Adrenal gland (tissue), 5 donors: ENCODE data around the gene DAAM2.

Source experiments
- POLR2A ChIP-seq, 2 donors: fragments of 450-650 bp; IDR thresholded peaks; one replicate each; pipeline ENCODE4 v1.6.1; 2017; ENCODE audit warnings: antibody characterized with exemption in 2 of 2, mild to moderate bottlenecking in 2 of 2, moderate library complexity in 1 of 2
- TF ChIP-seq, protein P1 (sequence below), 6 experiments: fragments of 450-650 bp in 4 of 6; fragments of 200-600 bp in 2 of 6; sonication (generic) in 1 of 6; IDR thresholded peaks; 1 replicate in 5 of 6; 2 replicates in 1 of 6; pipeline versions ENCODE4 v1.5.1 to v1.8.0; 2016 to 2021; ENCODE audit warnings: antibody characterized with exemption in 6 of 6, mild to moderate bottlenecking in 2 of 6, moderate library complexity in 1 of 6
- donor health status: DM: no; HTN: no; CAD: no.

DNA sequence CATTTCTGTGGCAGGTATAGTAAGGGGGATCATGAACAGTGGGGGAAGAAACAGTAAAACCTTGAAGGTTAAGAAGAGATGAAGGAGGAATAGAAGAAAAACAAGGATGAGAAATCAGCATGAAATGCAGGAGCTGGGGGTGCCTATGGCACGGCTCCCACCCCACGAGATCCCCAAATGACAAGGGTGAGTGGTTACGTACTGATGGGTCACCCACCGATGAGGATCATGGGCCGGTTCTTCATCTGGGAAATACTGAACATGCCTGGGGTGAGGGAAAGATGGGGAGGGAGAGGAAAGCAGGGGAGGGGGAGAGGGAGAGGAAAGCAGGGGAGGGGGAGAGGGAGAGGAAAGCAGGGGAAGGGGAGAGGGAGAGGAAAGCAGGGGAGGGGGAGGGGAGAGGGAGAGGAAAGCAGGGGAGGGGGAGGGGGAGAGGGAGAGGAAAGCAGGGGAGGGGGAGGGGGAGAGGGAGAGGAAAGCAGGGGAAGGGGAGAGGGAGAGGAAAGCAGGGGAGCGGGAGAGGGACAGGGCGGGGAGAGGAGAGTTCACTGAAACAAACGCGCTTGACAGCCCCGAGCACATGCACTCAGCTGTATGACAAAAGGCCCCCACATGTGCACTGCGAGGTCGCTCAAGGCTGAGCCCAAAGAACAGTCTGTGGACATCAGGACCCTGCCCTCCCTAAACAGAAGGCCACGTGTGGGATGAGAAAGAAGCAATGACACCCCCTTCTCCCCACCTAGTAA is 116.8 kb downstream of the DAAM2 start:
- TF ChIP-seq, protein P1, sequence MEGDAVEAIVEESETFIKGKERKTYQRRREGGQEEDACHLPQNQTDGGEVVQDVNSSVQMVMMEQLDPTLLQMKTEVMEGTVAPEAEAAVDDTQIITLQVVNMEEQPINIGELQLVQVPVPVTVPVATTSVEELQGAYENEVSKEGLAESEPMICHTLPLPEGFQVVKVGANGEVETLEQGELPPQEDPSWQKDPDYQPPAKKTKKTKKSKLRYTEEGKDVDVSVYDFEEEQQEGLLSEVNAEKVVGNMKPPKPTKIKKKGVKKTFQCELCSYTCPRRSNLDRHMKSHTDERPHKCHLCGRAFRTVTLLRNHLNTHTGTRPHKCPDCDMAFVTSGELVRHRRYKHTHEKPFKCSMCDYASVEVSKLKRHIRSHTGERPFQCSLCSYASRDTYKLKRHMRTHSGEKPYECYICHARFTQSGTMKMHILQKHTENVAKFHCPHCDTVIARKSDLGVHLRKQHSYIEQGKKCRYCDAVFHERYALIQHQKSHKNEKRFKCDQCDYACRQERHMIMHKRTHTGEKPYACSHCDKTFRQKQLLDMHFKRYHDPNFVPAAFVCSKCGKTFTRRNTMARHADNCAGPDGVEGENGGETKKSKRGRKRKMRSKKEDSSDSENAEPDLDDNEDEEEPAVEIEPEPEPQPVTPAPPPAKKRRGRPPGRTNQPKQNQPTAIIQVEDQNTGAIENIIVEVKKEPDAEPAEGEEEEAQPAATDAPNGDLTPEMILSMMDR (IDR thresholded peaks at IDR 0.05), result no peak
- no peak for TF ChIP-seq POLR2A (IDR thresholded peaks at IDR 0.05)
